GM12801 (cell line): Measurements from ENCODE around the gene MUC15.

ENCODE experiments used
- TF ChIP-seq, protein P1 (sequence below): IDR thresholded peaks from one replicate; pipeline ENCODE4 v1.5.1; 2011; ENCODE audit warnings: control low read depth; ENCODE audit not compliant: insufficient read length; ENCODE audit errors: extremely low read depth

The MUC15 gene

GRCh38 chr11:26519469-26519868, 52.6 kb downstream of the MUC15 start:
- TF ChIP-seq, protein P1, sequence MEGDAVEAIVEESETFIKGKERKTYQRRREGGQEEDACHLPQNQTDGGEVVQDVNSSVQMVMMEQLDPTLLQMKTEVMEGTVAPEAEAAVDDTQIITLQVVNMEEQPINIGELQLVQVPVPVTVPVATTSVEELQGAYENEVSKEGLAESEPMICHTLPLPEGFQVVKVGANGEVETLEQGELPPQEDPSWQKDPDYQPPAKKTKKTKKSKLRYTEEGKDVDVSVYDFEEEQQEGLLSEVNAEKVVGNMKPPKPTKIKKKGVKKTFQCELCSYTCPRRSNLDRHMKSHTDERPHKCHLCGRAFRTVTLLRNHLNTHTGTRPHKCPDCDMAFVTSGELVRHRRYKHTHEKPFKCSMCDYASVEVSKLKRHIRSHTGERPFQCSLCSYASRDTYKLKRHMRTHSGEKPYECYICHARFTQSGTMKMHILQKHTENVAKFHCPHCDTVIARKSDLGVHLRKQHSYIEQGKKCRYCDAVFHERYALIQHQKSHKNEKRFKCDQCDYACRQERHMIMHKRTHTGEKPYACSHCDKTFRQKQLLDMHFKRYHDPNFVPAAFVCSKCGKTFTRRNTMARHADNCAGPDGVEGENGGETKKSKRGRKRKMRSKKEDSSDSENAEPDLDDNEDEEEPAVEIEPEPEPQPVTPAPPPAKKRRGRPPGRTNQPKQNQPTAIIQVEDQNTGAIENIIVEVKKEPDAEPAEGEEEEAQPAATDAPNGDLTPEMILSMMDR, result no peak

DNA sequence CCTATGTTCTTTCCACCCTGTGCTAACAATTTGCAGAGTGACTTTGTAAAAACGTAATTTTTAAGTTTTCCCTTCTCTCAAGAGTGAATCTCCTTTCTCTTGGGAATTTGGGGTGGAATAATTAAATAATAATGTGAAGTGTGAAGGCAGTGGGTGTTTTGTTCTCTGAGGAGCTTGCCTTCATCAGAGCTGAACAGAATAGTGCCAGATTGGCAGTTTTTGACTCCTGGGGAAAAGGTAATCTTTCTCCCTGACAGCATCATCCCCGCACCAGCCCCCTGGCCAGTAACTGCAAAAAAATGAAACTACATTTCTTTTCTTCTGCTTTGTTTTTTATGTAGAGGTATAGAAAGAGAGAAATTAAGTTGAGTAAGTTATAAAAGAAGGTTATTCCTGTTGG, 59.9 kb downstream of the MUC15 start:
- TF ChIP-seq, protein P1, result no peak

GRCh38 chr11:26510756-26511155, 61.3 kb downstream of the MUC15 start:
- TF ChIP-seq, protein P1, result no peak

DNA sequence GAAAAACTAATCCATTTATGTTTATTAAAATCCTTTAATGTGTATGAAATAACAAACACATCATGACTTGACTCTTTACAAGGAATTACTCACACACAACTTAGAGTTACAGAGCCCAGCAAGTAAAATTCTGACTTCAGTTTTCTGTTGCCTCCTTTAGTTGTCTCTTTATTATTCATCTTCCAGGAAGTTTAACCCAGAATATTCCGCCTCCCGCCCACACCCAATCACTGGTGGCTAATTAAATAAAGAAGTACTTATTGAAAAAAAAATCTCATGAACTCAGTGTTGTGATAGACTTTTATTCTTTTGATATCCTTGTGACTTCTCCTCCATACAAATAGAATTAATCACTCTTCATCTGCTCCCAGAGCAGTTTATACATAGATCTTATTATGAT, 61.9 kb downstream of the MUC15 start:
- TF ChIP-seq, protein P1, result no peak
